HCT116 (cell line): Measurements from ENCODE around the gene CHDH.

ENCODE experiments used
- ATF3 ChIP-seq: IDR thresholded peaks from 2 replicates; pipeline ENCODE4 v1.6.1; 2012
- CEBPB ChIP-seq: IDR thresholded peaks from 2 replicates; pipeline ENCODE4 v1.6.1; 2012; ENCODE audit warnings: low read depth
- CTCF ChIP-seq, 3 experiments: fragments of 200-600 bp in 1 of 3; sonication (generic) in 1 of 3; IDR thresholded peaks in 2 of 3; conservative IDR thresholded peaks in 1 of 3; 2 replicates each; pipeline ENCODE4 v1.5.1; 2012 to 2017; ENCODE audit warnings: low read depth in 2 of 3, low read length in 2 of 3, antibody characterized with exemption in 1 of 3, borderline replicate concordance in 1 of 3, control low read depth in 1 of 3, mild to moderate bottlenecking in 1 of 3, mixed read lengths in 1 of 3, mixed run types in 1 of 3, moderate library complexity in 1 of 3; ENCODE audit not compliant: insufficient read depth in 1 of 3
- MAX ChIP-seq: IDR thresholded peaks from 2 replicates; pipeline ENCODE4 v1.6.1; 2012
- POLR2A ChIP-seq: IDR thresholded peaks from 2 replicates; pipeline ENCODE4 v1.7.0; 2011; ENCODE audit warnings: borderline replicate concordance; ENCODE audit not compliant: insufficient read depth, insufficient read length; ENCODE audit errors: extremely low read depth
- RAD21 ChIP-seq: IDR thresholded peaks from 2 replicates; pipeline ENCODE4 v1.6.1; 2012; ENCODE audit warnings: low read depth, mild to moderate bottlenecking
- SIN3A ChIP-seq: IDR thresholded peaks from 2 replicates; pipeline ENCODE4 v1.6.1; 2012; ENCODE audit warnings: low read depth

- TF ChIP-seq MAX = no peak
- no peak for TF ChIP-seq SIN3A
- TF ChIP-seq CTCF (IDR thresholded peaks at IDR 0.05 in 2 of 3, conservative IDR thresholded peaks at IDR 0.05 in 1 of 3; ENCODE audit: borderline replicate concordance in 1 of 3, insufficient read depth in 1 of 3, low read depth in 2 of 3, low read length in 2 of 3) = no peak
- no peak for TF ChIP-seq RAD21
- no peak for TF ChIP-seq POLR2A
- TF ChIP-seq CEBPB = no peak
- TF ChIP-seq ATF3 = no peak
These were observed 51.6 kb downstream of the CHDH start for GRCh38 chr3:53794597-53794996.
